ENCODE data around the gene COL5A1.

COL5A1 gene

DNA sequence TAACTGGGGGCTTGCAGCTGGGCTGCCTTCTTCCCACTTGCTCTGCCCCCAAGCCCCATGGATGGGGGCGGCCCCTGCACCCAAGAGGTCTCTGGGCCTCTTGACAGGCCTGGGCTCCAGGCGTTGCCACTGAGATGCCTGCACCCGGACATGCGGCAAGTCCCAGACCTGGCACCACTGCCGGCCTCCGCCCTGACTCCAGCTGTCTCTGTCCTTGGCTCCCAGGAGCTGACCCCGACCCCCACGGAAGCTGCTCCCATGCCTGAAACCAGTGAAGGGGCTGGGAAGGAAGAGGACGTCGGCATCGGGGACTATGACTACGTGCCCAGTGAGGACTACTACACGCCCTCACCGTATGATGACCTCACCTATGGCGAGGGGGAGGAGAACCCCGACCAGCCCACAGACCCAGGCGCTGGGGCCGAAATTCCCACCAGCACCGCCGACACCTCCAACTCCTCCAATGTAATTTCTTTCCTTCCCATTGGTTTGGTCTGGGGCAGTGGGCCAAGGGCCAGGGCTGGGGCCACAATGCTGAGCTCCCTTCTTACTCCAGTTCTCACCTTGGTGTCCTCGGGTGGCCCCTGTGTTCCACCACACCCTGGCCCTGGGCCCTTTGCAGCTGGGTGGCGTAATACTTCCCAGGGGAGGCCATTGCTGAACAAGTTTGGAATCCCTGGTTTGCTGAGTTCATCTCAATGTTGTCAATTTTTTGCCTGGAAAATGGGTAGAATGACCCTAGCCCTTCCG lies 88.6 kb downstream of the COL5A1 start:
- no peak for DNase-seq

DNA sequence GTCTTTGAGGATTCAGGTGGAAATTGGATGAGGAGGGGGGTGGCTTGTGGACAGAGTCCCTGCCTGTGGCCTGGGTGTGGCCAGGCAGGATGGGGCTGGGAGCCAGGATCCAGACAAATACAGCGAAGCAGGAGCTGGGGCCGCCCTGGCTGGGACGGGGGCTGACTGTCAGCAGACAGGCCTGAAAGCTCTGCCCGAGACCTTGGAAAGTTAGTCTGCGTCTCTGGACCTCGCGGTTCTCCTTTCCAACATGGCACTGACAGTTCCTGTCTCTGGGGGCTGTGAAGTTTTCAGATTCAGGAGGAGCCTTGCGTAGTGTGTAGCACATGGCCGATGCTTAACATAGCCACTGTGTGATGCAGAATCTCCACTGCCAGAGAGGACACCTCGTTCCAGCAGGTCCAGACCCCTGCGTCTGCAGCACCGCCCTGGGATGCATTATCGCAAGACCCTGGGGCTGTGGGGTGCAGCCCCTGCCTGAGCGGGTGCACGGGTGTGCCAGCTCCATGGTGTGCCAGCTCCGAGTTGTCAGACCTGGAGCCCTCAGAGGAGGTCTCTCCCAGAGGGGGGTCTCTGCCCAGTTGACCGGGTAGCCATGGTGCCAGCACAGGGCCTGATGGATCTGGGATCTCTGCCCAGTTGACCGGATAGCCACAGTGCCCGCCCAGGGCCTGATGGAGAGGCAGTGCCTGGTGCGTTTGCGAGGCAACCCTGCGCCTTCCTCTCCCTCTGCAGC lies 89.3 kb downstream of the COL5A1 start:
- no peak for DNase-seq

DNA sequence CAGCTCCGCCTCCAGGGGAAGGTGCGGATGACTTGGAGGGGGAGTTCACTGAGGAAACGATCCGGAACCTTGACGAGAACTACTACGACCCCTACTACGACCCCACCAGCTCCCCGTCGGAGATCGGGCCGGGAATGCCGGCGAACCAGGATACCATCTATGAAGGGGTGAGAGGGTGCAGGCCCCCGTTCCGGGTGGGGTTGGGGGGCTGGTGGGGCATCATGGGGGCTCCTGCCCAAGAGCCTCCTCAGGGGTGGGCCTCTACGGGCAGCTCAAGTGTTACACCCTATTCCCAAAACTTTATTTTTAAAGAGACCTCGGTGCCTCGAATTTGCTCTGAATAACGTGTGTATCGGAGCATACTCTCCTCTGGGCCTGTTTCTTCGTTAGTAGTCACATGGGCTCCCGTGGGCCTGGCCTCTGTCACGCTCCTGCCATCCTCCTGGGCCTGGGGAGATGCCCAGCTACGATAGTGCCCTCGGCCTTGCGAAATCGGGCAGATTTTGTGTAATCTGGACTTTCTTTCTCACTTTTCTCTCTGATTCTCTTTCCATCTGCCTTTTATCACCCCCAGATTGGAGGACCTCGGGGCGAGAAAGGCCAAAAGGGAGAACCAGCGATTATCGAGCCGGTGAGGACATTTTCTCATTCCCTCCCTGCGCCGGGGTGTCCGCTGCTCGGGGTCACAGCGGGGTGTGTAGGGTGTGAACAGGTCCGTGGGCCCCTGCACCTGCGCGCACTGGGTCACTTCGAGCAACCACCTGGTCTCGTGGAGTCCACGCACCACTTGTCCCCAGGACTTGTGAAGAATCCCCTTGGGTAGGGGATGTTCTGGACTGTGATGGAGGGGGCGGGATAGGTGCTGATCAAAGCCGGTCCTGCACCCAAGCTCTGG lies 90.1 kb downstream of the COL5A1 start:
- no peak for DNase-seq

DNA sequence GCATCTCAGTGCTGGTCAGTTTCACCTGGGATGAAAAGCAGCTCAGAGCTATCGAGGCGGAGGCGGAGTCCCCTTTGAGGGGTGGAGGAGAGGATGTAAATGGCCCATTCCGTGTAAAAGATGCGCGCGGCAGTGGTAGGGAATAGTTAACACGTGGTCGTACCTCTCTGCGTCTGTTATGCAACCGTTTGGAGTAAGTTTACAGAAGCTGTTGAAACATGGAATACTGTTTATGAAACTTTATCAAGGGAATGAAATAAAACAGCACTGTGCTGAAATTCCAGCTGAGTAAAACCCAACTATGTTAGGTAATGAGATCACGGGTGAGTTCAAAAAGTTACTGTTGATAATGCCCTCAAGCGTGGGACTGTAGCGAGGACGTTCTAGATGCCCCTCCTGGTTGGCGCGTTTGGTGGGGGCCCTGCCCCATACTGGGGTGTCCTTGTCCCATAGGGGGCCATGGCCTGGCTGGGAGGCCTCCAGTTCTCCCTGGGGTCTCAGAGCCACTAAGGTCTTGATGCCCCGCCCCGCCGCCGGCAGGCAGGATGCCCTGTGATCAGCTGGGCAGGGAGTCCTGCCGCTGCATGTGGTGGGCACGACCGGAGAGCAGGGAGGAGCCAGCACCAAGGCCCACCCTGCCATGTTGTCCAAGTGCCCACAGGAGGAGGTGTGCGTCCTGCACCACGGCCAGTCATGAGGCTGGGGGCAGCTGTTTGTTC lies 90.9 kb downstream of the COL5A1 start:
- DNase-seq = no peak

DNA sequence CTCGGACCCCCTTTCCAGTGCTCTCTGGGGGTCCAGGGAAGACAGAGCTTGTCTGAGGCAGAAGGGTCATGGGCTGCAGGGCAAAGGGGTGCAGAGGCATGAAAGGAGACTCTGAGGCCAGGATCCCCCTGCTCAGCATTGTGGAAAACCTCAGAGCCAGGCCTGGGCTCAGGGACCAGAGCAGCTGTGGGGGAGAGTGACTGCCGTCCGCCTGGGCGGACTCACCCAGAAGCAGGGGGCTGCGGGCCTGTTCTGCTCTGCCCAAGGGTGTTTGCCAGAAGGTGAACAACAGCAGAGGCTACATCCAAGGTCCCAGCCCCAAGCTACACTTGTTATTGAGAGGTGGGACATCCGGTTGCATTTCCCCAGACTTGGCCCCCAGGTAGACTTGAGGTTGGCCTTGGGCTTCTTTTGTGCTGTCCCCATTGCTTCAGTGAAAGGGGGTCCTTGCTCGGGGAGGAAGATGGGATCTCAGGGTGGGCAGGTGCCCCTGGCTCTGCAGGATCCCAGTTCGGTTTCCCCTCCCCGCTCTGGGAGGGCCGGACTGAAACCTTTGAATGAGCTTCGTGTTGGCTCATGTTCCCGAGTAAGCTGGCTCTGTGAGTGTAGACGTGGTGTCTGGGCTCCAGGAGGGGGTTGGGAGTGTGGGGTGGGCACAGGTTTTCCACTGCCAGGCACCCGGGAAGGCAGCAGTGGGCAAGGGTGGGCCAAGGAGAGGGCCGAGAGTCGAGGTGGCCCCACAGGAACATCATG lies 92.1 kb downstream of the COL5A1 start:
- no peak for DNase-seq

DNA sequence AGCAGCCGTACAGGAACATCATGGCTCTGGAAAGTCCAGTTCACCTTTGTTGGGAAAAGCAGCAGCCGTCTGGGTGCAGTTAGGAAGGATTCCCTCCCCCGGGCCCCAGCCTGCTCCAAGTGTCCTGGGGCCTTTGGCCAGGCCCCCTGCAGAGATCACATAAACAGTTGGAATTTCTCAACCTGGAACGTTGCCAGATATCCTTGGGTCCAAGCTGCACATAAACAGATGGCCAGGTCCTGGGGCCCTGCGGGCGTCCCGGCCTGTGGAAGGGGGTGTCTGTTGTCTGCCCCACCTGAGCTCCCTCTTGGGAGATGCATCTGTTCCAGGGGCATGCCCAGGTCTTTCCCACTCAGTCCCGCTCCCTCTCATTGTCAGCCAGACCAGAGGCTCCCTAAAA lies 92.7 kb downstream of the COL5A1 start:
- no peak for DNase-seq

DNA sequence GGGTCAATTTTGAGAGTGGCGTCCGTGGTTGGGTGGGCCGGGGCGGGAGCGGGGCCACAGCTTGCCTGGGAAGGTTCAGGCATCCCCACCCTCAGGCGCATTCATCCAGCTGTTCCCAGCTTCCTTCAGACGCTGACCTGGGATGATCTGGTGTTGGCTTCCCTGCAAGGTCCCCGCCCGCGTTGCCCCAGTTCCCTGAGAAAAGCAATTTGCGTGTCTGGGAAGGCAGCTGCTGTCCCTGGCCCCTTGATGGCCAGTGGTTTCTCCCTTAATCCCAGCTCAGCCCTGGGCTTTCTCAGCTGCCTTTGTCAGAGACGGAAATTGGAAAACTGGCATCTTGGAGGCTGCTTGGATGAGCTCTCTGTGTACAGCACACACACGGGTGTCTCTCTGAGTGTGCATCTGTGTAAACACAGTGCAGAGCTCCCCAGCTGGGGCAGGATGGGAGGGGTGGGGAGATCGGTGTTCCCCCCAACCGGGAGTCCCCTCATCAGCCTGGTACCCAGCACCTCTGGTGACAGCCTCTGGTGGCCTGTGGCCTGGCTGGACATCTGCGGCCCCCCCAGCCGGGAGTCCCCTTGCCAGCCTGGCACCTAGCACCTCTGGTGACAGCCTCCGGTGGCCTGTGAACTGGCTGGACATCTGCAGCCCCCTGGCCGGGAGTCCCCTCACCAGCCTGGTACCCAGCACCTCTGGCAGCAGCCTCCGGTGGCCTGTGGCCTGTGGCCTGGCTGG lies 94.0 kb downstream of the COL5A1 start:
- no peak for DNase-seq

DNA sequence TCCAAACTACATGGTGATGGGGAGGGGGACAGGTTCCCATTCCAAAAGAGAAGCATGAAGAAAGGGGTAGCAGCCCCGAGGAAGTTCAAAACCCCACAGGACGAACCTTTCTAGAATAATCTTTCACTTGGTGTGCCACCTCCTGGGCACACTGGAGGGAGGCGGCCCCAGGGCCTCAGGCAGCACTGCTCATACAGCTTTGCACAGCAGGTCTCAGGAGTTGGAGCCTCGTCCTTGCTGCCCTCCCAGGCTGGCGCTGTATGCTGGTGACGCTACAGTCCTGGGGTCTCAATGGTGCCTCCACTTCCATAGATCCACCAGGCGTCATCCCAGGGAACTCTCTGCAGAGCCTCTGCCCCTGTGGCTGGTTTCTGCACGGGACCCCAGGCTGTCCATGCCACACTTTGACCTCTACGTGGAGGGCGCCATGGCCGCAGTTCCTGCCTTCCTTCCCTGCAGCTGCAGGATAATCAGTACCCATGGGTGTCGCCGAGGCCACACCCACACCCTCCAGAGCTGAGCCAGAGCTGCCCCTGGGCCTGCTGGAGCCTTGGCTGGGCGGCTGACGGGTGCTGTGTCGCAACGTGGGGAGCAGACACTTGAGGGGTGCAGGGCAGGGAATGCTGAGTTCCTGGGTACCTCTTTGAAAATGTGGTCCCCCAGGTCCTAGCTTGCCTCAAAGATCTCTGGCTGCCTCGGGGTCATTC lies 95.3 kb downstream of the COL5A1 start:
- no peak for DNase-seq

DNA sequence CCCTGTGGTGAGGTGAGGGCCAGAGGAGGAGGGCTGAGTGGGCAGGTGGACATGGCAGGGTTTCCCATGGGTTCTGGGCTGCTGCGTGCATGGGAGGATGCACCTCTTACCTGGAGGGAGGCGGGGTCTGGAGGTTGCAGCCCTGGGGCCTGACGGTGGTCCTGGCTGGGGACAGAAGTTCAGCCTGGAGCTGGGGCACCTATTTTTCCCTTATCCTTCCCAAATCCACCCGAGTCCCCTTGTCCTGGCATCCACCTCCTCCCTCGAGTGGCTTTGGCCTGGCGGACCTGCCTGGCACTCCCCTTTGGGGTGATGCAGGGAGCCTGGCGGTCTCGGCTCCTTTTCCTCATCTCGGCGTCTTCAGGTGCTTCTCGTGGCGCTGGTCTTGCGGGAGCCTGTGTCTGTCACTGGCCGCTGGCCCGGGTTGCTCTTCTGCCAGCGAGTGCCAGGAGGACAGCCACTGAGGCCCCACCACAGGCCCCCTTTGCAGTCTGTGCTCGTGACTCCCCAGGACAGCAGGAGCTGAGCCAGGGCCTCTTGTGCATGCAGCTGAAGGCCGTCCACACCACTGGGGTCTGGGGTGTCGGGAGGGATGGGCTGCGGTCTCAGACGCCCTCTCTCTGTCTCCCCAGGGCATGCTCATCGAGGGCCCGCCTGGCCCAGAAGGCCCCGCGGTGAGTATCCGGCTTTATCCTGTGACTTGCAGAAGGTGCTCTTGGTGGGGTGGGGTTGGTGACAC lies 96.4 kb downstream of the COL5A1 start:
- DNase-seq = no peak

DNA sequence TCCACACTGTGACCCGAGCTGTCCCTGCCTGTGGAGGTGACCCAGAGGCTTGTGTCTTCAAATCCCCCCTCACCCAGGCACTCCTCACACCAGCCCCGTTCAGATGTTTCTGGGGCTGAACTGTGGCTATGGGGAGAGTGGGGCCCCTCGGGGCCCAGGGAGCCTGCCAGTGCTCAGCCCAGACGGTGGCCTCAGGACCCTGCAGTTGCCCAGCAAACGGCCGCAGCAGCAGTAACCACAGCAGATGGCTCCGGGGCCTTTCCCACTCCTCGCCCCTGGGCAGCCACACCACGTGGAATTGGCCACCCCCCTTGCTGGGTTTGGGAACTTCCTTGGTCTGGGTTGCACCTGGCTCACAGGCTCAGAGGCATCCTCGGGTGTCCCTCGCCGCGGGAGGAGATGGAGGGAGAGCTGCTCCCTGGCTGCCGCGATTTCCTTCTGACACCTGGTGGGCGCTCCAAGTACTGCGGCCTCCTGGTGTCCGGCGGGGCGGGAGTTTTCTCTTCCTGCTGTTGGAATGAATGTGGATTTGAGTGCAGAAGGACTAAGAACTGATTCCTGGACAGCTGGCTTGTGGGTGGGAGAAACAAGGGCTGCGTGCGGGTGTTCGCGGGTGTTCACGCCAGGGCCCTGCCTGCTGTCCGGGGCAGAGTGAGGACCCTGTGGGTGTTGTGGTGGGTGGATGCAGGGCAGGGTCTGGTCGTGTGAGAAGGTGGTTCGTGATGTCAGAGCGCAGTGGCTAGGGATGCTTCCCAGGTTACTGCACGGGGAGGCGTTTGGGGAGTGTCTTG lies 97.5 kb downstream of the COL5A1 start:
- no peak for DNase-seq

DNA sequence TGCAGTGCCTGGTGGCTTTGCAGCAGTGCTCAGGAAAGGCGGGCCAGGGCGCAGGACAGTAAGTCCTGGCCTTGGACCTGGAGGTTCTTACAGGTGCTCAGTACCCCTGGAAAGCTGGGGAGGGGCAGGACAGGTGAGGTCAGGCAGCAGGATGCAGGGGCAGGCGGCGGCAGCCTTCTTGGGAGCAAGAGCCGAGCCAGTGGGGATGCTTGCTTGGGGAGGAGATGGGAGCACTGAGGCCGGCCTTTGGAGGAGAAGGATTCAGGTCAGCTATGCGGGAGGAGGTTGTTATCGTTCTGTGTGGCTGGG lies 98.0 kb downstream of the COL5A1 start:
- no peak for DNase-seq

DNA sequence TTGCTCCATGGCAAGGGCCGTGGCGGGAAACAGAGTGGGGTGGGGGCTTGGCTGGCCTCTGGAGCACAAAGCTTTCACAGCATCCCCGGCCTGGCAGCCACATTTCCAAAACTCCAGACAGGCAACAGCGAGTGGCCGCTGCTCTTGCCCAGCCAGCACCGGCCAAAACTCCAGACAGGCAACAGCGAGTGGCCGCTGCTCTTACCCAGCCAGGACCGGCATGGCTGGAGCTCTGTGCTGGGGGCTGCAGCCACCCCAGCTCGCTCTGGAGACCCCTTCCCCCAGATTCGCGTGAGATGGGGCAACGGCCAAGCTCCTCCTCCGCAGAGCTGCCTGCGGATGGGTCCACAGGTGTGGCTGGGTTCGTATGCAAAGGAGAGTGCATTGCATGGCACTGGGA lies 98.5 kb downstream of the COL5A1 start:
- DNase-seq = no peak

DNA sequence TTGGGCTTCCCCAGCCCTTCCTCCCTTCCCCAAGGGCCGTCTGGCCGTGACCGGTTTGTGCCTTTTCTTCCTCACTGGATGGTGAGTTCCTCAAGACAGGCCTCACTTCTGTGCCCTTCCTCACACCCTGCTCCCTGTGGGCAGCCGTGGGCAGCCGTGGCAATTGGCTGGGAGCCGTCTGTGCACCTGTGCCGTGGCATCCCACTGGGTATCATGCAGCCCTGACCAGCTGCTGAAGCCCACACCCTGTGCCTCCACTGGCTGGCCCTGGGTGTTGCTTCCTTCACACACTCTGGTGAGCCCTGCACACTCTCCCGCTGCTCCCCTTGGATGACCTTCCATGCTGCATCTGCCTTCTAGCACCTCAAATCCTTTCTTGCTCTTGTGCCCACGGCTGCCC lies 100.2 kb downstream of the COL5A1 start:
- DNase-seq = no peak

DNA sequence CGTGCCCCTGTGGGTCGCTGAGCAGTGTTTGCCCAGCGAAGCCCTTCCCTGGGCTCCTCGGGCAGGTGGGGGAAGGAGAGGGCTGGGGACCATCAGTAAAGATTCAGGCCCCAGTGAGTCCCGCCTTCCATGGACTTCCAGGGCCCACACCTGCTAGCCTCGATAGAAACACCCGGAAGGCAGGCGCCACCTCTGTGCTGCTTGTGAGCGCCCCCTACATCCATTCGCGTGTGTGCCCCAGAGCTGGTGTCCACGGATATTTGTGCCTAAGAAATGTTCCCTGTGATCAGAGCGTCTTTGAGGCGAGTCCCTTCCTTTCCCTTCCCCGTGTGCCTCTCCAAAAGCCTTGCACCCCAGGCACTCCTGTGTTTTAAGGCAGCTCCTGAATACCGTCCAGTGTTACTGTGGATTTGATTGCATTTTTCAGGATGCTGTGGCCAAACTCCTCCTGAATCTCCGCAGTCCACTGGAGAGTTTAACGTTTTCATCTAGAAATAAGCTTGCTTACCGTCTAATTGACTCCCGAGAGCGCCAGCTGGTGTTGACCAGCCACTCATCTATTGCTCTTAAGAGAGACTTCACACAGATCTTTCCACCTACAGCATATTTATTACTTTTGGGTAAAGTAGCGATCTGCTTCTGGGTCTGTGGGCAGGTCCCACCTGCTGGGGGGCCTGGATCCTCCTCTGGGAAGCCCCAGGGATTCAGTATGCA lies 101.4 kb downstream of the COL5A1 start:
- no peak for DNase-seq

DNA sequence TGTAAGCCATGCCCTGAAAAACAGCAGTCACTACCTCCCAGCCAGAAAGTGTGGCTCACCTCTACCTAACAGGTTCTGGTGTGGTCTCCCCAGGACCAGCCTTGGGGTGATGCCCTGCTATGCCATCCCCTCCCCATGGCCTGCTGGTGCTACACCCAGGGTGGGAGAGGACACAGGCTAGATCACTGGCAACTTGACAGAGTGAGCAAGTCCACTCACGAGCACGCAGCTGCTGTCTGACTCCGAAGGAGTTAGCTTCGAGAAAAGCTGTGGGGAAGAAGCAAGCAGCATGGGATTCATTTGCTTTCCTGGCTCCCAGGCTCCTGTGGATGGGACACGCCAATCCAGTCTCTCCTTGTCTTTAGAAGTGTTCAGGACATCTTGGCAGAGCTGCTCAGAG lies 102.2 kb downstream of the COL5A1 start:
- DNase-seq = no peak

DNA sequence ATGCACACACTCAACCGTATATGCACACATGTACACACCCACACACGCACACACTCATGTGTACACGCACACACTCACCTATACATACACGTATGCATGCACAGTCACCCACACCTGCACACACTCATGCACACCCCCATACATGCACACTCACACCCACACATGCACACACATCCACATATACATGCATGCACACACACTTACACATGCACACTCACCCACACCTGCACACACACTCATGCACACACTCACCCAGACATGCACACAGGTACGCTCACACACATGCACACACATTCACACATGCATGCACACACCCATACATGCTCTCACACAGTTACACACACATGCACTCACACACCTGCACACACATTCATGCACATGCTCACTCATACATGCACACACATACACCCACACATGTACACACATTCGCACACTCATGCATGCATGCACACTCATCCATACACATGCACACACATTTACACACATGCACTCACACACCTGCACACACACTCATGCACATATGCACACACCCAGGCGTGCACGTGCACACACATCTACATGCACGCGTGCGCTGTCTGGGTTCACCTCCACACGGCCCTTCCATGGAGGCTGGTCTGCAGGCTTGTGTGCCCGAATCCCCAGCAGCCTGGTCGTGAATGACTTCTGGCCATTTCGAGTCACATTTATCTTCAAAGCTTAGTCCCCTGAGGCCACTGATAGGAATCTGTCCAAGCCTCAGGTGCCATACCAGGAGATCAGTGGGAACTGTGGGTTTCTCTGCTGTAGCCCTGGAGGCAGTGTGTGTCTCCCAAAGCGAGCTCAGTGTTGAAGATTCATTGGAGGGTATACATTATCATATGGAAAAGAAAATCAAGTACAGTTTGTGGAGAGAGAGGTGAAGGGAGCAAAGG lies 103.0 kb downstream of the COL5A1 start:
- no peak for DNase-seq

DNA sequence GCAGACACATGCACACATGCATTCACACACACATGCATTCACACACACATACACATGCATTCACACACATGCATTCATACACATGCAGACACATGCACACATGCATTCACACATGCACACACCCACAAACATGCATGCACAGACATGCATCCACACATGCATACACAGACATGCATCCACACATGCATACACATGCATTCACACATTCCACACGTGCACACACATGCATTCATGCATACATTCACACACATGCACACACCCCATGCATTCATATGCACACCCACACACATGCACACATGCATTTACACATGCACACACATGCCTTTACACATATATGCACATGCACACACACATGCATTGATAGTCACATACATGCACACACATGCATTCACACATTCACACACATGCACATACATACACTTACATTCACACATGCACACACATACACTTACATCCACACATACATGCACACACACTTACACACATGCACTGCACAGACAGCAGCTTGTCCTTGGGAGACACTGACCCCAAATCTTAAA lies 106.4 kb downstream of the COL5A1 start:
- DNase-seq = no peak
